ENCODE measurements around the gene CDH26.

CDH26 gene

GRCh38 chr20:60009318-60009717, 51.1 kb downstream of the CDH26 start:
- Histone ChIP-seq H3K27me3 (ENCODE audit: low read length) (no peaks in the 10 kb centered on the region), H4K20me1 (ENCODE audit: low read depth, low read length) (no peaks in the 10 kb centered on the region), H3K9ac (ENCODE audit: low read length) (no peak overlapping the region), H3K79me2 (ENCODE audit: insufficient read depth, low read length) (no peaks in the 10 kb centered on the region), H3K9me3 (ENCODE audit: insufficient read depth, low read length) (no peaks in the 10 kb centered on the region), H3K36me3 (ENCODE audit: low read length) (no peaks in the 10 kb centered on the region), H3K4me2 (ENCODE audit: low read depth, low read length, poor library complexity, severe bottlenecking) (no peak overlapping the region), H3F3A (ENCODE audit: insufficient read depth) (no peaks in the 10 kb centered on the region), H3K9me2 (replicated peaks; ENCODE audit: insufficient read depth, low read length) (no peaks in the 10 kb centered on the region), H3K27ac (ENCODE audit: low read depth, low read length) (no peak overlapping the region), H2AFZ (ENCODE audit: low read depth, low read length, severe bottlenecking) (no peak overlapping the region), H3K4me3 (ENCODE audit: insufficient read depth, low read length, poor library complexity, severe bottlenecking) (no peak overlapping the region)
- TF ChIP-seq CTCF (IDR thresholded peaks at IDR 0.05; ENCODE audit: insufficient read depth, low read length, poor library complexity, severe bottlenecking): no peak
- no peak for TF ChIP-seq EZH2phosphoT487 (conservative IDR thresholded peaks at IDR 0.05; ENCODE audit: low read length)

- Histone ChIP-seq H3K9me3 (ENCODE audit: insufficient read depth, low read length) (no peaks in the 10 kb centered on the region), H2AFZ (ENCODE audit: low read depth, low read length, severe bottlenecking) (no peak overlapping the region), H3K4me2 (ENCODE audit: low read depth, low read length, poor library complexity, severe bottlenecking) (no peak overlapping the region), H3K27me3 (ENCODE audit: low read length) (no peaks in the 10 kb centered on the region), H3K27ac (ENCODE audit: low read depth, low read length) (no peak overlapping the region), H3K4me3 (ENCODE audit: insufficient read depth, low read length, poor library complexity, severe bottlenecking) (no peak overlapping the region), H4K20me1 (ENCODE audit: low read depth, low read length) (no peaks in the 10 kb centered on the region), H3K79me2 (ENCODE audit: insufficient read depth, low read length) (no peaks in the 10 kb centered on the region), H3K9ac (ENCODE audit: low read length) (no peak overlapping the region), H3F3A (ENCODE audit: insufficient read depth) (no peaks in the 10 kb centered on the region), H3K36me3 (ENCODE audit: low read length) (no peaks in the 10 kb centered on the region), H3K9me2 (replicated peaks; ENCODE audit: insufficient read depth, low read length) (no peaks in the 10 kb centered on the region)
- TF ChIP-seq EZH2phosphoT487 (conservative IDR thresholded peaks at IDR 0.05; ENCODE audit: low read length) (no peak), CTCF (IDR thresholded peaks at IDR 0.05; ENCODE audit: insufficient read depth, low read length, poor library complexity, severe bottlenecking) (no peak)
Observed at GRCh38 chr20:60009826-60010616, 51.8 kb downstream of the CDH26 start.

GRCh38 chr20:60010689-60011458, 52.7 kb downstream of the CDH26 start:
- H3K27me3 ChIP-seq (ENCODE audit: low read length): no peaks in the 10 kb centered on the region
- no peaks in the 10 kb centered on the region for H4K20me1 ChIP-seq (ENCODE audit: low read depth, low read length)
- TF ChIP-seq CTCF (IDR thresholded peaks at IDR 0.05; ENCODE audit: insufficient read depth, low read length, poor library complexity, severe bottlenecking) (no peak), EZH2phosphoT487 (conservative IDR thresholded peaks at IDR 0.05; ENCODE audit: low read length) (no peak)
- no peak overlapping the region for H3K4me2 ChIP-seq (ENCODE audit: low read depth, low read length, poor library complexity, severe bottlenecking)
- H3F3A ChIP-seq (ENCODE audit: insufficient read depth): no peaks in the 10 kb centered on the region
- H3K9me2 ChIP-seq (replicated peaks; ENCODE audit: insufficient read depth, low read length): no peaks in the 10 kb centered on the region
- no peak overlapping the region for H3K9ac ChIP-seq (ENCODE audit: low read length)
- no peak overlapping the region for H3K27ac ChIP-seq (ENCODE audit: low read depth, low read length)
- H3K36me3 ChIP-seq (ENCODE audit: low read length): no peaks in the 10 kb centered on the region
- no peaks in the 10 kb centered on the region for H3K79me2 ChIP-seq (ENCODE audit: insufficient read depth, low read length)
- no peak overlapping the region for H3K4me3 ChIP-seq (ENCODE audit: insufficient read depth, low read length, poor library complexity, severe bottlenecking)
- no peaks in the 10 kb centered on the region for H3K9me3 ChIP-seq (ENCODE audit: insufficient read depth, low read length)
- no peak overlapping the region for H2AFZ ChIP-seq (ENCODE audit: low read depth, low read length, severe bottlenecking)
